H1 (cell line): ENCODE results near the gene NR5A2. TPM values are rescaled to one million over a fixed set of nuclear protein-coding genes. Genes with fewer than 3 reads are reported as not detected.
A peak's percentile ranks its signal among the peaks of the same experiment; 100 is the strongest.

ENCODE experiments used
- BACH1 ChIP-seq: IDR thresholded peaks from 2 replicates; pipeline ENCODE4 v1.6.1; 2012; ENCODE audit warnings: low read length, improper control_type of control experiment
- CEBPB ChIP-seq: IDR thresholded peaks from 2 replicates; pipeline ENCODE4 v1.6.1; 2012; ENCODE audit warnings: low read depth, low read length
- CTBP2 ChIP-seq: IDR thresholded peaks from 2 replicates; pipeline ENCODE4 v1.7.0; 2011; ENCODE audit warnings: borderline replicate concordance, mild to moderate bottlenecking, moderate library complexity, mixed read lengths, low read length; ENCODE audit not compliant: insufficient read depth, insufficient read length
- CTCF ChIP-seq, 3 experiments: IDR thresholded peaks; 1 replicate in 2 of 3; 2 replicates in 1 of 3; pipeline versions ENCODE4 v1.5.1 to v1.6.1; 2011; ENCODE audit warnings: low read length in 3 of 3, mild to moderate bottlenecking in 3 of 3, inconsistent platforms in 2 of 3, low read depth in 1 of 3, moderate library complexity in 1 of 3; ENCODE audit not compliant: insufficient read depth in 1 of 3; ENCODE audit errors: control extremely low read depth in 1 of 3
- E2F6 ChIP-seq: IDR thresholded peaks from 2 replicates; pipeline ENCODE4 v1.6.1; 2012; ENCODE audit warnings: inconsistent platforms
- FOSL1 ChIP-seq: IDR thresholded peaks from 2 replicates; pipeline ENCODE4 v1.6.1; 2011; ENCODE audit warnings: mild to moderate bottlenecking, low read depth, low read length, moderate library complexity; ENCODE audit not compliant: insufficient read depth
- HDAC2 ChIP-seq, 2 experiments: fragments of 300-600 bp in 1 of 2; sonication (generic) in 1 of 2; IDR thresholded peaks; 2 replicates each; pipeline ENCODE4 v1.6.1; 2011 to 2012; ENCODE audit warnings: low read depth in 2 of 2, low read length in 2 of 2, mild to moderate bottlenecking in 2 of 2, moderate library complexity in 2 of 2, borderline replicate concordance in 1 of 2, inconsistent platforms in 1 of 2
- NRF1 ChIP-seq: IDR thresholded peaks from 2 replicates; pipeline ENCODE4 v1.6.1; 2011; ENCODE audit warnings: mild to moderate bottlenecking, low read depth, low read length, improper control_type of control experiment
- RBBP5 ChIP-seq: IDR thresholded peaks from 2 replicates; pipeline ENCODE4 v1.7.1; 2012; ENCODE audit warnings: low read depth, mild to moderate bottlenecking, inconsistent platforms, low read length, moderate library complexity, borderline replicate concordance
- RFX5 ChIP-seq: IDR thresholded peaks from 2 replicates; pipeline ENCODE4 v1.6.1; 2011; ENCODE audit warnings: low read depth, low read length, improper control_type of control experiment, borderline replicate concordance
- RNF2 ChIP-seq: fragments of 200-900, 300-1000 bp; sonication (generic); IDR thresholded peaks from 2 replicates; pipeline ENCODE4 v1.7.1; 2016; ENCODE audit warnings: borderline replicate concordance, low read depth, mild to moderate bottlenecking, antibody characterized with exemption, low read length; ENCODE audit not compliant: poor library complexity, severe bottlenecking; ENCODE audit errors: missing control alignments
- SIN3A ChIP-seq, 2 experiments: IDR thresholded peaks in 1 of 2; conservative IDR thresholded peaks in 1 of 2; 2 replicates each; pipeline ENCODE4 v1.6.1; 2011 to 2012; ENCODE audit warnings: low read length in 2 of 2, improper control_type of control experiment in 1 of 2, low read depth in 1 of 2, mild to moderate bottlenecking in 1 of 2
- SIX5 ChIP-seq: IDR thresholded peaks from 2 replicates; pipeline ENCODE4 v1.6.1; 2011; ENCODE audit warnings: mild to moderate bottlenecking, low read depth, low read length
- TAF7 ChIP-seq: optimal IDR thresholded peaks from 2 replicates; pipeline ENCODE3; 2011; ENCODE audit warnings: low read depth, mild to moderate bottlenecking, inconsistent platforms, low read length, moderate library complexity, borderline replicate concordance
- TBP ChIP-seq: IDR thresholded peaks from 2 replicates; pipeline ENCODE4 v1.6.1; 2011; ENCODE audit warnings: low read depth, low read length, improper control_type of control experiment
- USF2 ChIP-seq: IDR thresholded peaks from 2 replicates; pipeline ENCODE4 v1.6.1; 2011; ENCODE audit warnings: low read length, improper control_type of control experiment
- YY1 ChIP-seq: IDR thresholded peaks from 2 replicates; pipeline ENCODE4 v1.6.1; 2011; ENCODE audit warnings: low read depth, mild to moderate bottlenecking, low read length
- polyA plus RNA-seq, 7 experiments: library from polyadenylated mRNA; depleted of rRNA in 3 of 7; stranded (reverse) in 5 of 7; unstranded in 2 of 7; fragments of >200 nt in 5 of 7; fragments of 200-250 nt in 2 of 7; gene quantifications; 1 replicate in 5 of 7; 2 replicates in 1 of 7; 4 replicates in 1 of 7; pipeline versions ENCODE4 v1.2.1 to v1.2.3, GENCODE V29; 2011 to 2013; ENCODE audit warnings: missing spikeins in 2 of 7, mixed read lengths in 2 of 7
- total RNA-seq: library from RNA; stranded (reverse); fragmentation: NEBNext Ultra II Directional; extraction: Animal tissue kit (Norgen Biotek cat#: 25700); gene quantifications from 2 replicates; pipeline ENCODE4 v1.2.1, GENCODE V29; 2021

Gene NR5A2
- total and polyA plus RNA-seq, 2 of the 8 experiments (the other 6 are each of a cell fraction or from before 2014, with no cell fraction given), result 1.7 to 11.6 TPM

- TF ChIP-seq SIN3A (conservative IDR thresholded peaks at IDR 0.05 in 1 of 2, IDR thresholded peaks at IDR 0.05 in 1 of 2; ENCODE audit: low read depth in 1 of 2, low read length in 2 of 2) (peak in 1 of 2 experiments; percentile 45; a peak in 1 of 4 replicates), USF2 (no peak), TAF7 (no peak), FOSL1 (no peak), NRF1 (no peak), E2F6 (no peak), SIX5 (no peak), RFX5 (no peak), TBP (no peak), RNF2 (peak; percentile 72), YY1 (0 out of 2 replicates have a peak, but pooled peaks have one; percentile 5), RBBP5 (peak; percentile 98), CTCF (IDR thresholded peaks at IDR 0.05; ENCODE audit: control extremely low read depth in 1 of 3, insufficient read depth in 1 of 3, low read depth in 1 of 3, low read length in 3 of 3) (peak in 1 of 3 experiments; percentile 1; a peak in 1 of 4 replicates), HDAC2 (IDR thresholded peaks at IDR 0.05; ENCODE audit: borderline replicate concordance in 1 of 2, low read depth in 2 of 2, low read length in 2 of 2) (0 out of 4 replicates have a peak, but pooled peaks have one; percentile 68 to 76), BACH1 (no peak), CEBPB (no peak), CTBP2 (peak; percentile 96)
Observed at GRCh38 chr1:200038981-200039848, 11.7 kb downstream of the NR5A2 start (continued).
